ENCODE results near the gene FBXO21.

DNA sequence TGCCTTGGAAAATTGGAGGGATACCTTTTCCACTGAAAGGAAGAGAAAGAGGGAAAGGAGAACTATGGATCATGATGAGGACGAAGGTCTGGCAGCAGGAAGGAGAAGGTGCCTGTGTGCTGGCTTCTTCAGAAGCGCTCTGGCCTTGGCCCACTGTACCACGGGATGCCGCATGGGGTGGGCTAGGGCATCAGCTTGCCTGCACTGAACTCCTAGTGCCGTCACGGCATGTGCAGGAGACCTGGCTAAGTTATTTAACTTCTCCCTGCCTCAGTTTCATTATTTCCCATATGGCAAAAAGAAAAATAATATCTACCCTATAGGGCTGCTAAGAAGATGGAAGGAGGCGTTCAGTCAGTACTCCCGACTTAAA lies 28.1 kb downstream of the FBXO21 start:
- TF ChIP-seq TCF4 (CRISPR knock-in tag; IDR thresholded peaks at IDR 0.05; ENCODE audit: borderline replicate concordance) = no peak
- TF ChIP-seq, protein P1, sequence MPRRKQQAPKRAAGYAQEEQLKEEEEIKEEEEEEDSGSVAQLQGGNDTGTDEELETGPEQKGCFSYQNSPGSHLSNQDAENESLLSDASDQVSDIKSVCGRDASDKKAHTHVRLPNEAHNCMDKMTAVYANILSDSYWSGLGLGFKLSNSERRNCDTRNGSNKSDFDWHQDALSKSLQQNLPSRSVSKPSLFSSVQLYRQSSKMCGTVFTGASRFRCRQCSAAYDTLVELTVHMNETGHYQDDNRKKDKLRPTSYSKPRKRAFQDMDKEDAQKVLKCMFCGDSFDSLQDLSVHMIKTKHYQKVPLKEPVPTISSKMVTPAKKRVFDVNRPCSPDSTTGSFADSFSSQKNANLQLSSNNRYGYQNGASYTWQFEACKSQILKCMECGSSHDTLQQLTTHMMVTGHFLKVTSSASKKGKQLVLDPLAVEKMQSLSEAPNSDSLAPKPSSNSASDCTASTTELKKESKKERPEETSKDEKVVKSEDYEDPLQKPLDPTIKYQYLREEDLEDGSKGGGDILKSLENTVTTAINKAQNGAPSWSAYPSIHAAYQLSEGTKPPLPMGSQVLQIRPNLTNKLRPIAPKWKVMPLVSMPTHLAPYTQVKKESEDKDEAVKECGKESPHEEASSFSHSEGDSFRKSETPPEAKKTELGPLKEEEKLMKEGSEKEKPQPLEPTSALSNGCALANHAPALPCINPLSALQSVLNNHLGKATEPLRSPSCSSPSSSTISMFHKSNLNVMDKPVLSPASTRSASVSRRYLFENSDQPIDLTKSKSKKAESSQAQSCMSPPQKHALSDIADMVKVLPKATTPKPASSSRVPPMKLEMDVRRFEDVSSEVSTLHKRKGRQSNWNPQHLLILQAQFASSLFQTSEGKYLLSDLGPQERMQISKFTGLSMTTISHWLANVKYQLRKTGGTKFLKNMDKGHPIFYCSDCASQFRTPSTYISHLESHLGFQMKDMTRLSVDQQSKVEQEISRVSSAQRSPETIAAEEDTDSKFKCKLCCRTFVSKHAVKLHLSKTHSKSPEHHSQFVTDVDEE (CRISPR knock-in tag; IDR thresholded peaks at IDR 0.05) = no peak
- TF ChIP-seq, protein P2, sequence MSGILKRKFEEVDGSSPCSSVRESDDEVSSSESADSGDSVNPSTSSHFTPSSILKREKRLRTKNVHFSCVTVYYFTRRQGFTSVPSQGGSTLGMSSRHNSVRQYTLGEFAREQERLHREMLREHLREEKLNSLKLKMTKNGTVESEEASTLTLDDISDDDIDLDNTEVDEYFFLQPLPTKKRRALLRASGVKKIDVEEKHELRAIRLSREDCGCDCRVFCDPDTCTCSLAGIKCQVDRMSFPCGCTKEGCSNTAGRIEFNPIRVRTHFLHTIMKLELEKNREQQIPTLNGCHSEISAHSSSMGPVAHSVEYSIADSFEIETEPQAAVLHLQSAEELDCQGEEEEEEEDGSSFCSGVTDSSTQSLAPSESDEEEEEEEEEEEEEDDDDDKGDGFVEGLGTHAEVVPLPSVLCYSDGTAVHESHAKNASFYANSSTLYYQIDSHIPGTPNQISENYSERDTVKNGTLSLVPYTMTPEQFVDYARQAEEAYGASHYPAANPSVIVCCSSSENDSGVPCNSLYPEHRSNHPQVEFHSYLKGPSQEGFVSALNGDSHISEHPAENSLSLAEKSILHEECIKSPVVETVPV (CRISPR knock-in tag; IDR thresholded peaks at IDR 0.05) = no peak
- TF ChIP-seq, protein P3, sequence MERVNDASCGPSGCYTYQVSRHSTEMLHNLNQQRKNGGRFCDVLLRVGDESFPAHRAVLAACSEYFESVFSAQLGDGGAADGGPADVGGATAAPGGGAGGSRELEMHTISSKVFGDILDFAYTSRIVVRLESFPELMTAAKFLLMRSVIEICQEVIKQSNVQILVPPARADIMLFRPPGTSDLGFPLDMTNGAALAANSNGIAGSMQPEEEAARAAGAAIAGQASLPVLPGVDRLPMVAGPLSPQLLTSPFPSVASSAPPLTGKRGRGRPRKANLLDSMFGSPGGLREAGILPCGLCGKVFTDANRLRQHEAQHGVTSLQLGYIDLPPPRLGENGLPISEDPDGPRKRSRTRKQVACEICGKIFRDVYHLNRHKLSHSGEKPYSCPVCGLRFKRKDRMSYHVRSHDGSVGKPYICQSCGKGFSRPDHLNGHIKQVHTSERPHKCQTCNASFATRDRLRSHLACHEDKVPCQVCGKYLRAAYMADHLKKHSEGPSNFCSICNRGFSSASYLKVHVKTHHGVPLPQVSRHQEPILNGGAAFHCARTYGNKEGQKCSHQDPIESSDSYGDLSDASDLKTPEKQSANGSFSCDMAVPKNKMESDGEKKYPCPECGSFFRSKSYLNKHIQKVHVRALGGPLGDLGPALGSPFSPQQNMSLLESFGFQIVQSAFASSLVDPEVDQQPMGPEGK (CRISPR knock-in tag; IDR thresholded peaks at IDR 0.05; ENCODE audit: borderline replicate concordance) = no peak

Data from SK-N-SH treated with all-trans-retinoic acid at 6 μM for 48 hours (cell line).